RWPE1 (cell line): ENCODE data around the gene PLEK.

Experiments
- CTCF ChIA-PET: fragments of 350-600 bp; sonication (Branson Sonifier 250); formaldehyde crosslinking; extraction: SDS; loops from one replicate; lab custom pipeline; 2021; lab: Yijun Ruan, JAX
- POLR2A ChIA-PET: fragments of 400-600 bp; formaldehyde crosslinking; extraction: SDS; loops from one replicate; lab custom pipeline; 2020; ENCODE audit warnings: antibody characterized with exemption; ENCODE audit not compliant: low non-redundant PET; lab: Yijun Ruan, JAX
- DNase-seq: peaks from one replicate; pipeline ENCODE4 v3.0.0; 2012; ENCODE audit warnings: low spot score
- H3K27ac ChIP-seq: fragments of 450-650 bp; 2 replicates; pipeline ENCODE4 v1.5.1; 2017
- TF ChIP-seq, protein P1 (sequence below): fragments of 450-650 bp; conservative IDR thresholded peaks from 2 replicates; pipeline ENCODE4 v1.5.1; 2017; ENCODE audit warnings: low read depth, mild to moderate bottlenecking

PLEK gene

DNA sequence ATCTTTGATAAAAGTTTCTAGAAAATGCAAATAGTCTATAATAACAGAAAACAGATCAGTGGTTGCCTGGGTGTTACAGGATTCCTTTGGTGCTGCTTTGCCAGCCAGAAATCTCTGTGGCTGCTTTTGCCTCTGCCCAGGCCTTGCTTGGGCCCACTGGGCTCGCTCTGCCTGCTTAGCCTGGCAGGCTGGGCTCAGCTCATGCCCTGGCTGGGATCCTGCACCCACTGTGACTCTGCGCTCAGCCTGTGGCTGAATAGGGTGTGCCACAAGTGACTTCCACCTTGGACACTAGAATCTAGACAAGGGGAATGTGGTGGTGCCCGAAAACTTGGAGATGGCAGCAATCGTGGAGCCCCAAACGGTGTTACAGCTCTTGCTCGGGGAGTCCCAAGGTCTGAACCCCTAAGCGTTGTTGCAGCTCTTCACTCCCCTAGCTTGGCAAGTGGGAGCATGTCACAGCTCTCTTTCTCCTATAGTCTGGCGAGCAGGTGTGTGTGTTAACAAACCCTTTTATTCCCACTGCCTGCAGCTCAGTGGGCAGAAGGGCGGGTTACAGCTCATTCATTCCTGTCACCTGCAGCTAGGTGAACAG lies 51.1 kb downstream of the PLEK start:
- ChIA-PET POLR2A (no interaction called here), CTCF (interaction anchor here (0.6 kb wide), 1 partner anchor 124 kb away, joined by 4 read pairs; no protein-coding TSS in a partner anchor)
- TF ChIP-seq, protein P1, sequence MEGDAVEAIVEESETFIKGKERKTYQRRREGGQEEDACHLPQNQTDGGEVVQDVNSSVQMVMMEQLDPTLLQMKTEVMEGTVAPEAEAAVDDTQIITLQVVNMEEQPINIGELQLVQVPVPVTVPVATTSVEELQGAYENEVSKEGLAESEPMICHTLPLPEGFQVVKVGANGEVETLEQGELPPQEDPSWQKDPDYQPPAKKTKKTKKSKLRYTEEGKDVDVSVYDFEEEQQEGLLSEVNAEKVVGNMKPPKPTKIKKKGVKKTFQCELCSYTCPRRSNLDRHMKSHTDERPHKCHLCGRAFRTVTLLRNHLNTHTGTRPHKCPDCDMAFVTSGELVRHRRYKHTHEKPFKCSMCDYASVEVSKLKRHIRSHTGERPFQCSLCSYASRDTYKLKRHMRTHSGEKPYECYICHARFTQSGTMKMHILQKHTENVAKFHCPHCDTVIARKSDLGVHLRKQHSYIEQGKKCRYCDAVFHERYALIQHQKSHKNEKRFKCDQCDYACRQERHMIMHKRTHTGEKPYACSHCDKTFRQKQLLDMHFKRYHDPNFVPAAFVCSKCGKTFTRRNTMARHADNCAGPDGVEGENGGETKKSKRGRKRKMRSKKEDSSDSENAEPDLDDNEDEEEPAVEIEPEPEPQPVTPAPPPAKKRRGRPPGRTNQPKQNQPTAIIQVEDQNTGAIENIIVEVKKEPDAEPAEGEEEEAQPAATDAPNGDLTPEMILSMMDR, result no peak
- H3K27ac ChIP-seq, result no peak overlapping the region
- DNase-seq, result no peak

DNA sequence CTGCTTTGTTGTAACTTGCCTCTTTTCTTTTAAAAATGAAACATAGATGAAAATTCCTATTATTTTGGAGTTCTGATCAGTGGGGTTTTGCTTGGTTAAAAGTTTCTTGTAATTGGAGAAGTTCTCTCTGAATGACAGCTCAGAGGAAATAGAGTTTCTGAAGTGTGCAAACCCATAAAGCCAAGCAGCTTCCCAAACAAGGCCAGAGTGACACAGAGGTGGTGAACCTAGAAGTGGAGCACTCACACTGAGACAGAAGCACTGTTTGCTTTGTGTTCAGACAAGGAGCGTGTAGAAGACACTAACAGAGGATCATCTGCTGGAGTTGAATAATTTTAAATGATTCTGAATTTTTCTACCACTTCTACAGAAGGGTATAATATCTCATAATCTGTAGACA lies 52.8 kb downstream of the PLEK start:
- no peak for DNase-seq
- H3K27ac ChIP-seq, result no peak overlapping the region
- TF ChIP-seq, protein P1, result no peak
- ChIA-PET POLR2A (no interaction called here), CTCF (interaction anchor here (0.6 kb wide), 1 partner anchor 27 kb away, joined by 3 read pairs; no protein-coding TSS in a partner anchor)

DNA sequence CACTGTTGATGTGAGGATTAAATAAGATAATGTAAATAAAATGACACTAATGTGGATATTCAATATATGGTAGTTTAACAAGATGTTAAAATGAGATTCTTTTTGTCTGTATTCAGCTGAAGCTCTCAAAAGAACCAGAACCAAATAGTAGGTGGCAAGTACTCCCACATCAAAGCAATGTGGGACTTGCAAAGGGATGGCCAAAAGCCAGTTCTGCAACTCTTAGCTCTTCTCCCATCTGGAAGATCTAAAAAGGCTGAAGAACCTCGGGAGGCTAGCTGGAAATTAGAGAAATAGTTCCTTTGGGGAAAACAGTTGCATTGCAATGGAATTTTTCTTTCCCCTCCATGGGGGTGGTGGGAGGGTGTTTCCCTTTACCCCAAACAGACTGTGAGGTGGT lies 53.3 kb downstream of the PLEK start:
- TF ChIP-seq, protein P1, result no peak
- ChIA-PET POLR2A (no interaction called here), CTCF (interaction anchor here (0.6 kb wide), 1 partner anchor 27 kb away, joined by 3 read pairs; no protein-coding TSS in a partner anchor)
- no peak for DNase-seq
- no peak overlapping the region for H3K27ac ChIP-seq

DNA sequence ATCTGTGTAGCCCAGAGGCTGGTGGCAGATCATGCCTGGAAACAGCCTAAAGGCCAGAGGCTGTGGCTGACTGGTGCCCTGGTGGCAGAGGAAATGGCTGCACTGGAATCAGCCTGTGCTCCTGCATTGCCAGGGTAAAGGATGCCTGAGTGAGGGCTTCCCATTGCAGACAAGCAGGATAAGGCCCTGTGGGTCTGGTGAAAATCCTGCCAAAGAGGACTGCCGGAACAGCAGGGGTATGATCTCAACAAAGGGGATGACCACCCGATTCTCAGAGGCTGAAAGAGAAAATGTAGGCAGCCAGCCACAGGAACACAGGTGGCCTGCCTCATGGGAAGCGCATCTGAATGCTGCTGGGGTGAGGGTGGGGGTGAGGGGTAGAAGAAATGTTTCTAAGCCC lies 53.8 kb downstream of the PLEK start:
- no peak for DNase-seq
- H3K27ac ChIP-seq, result no peak overlapping the region
- ChIA-PET POLR2A (no interaction called here), CTCF (no interaction called here)
- TF ChIP-seq, protein P1, result no peak

DNA sequence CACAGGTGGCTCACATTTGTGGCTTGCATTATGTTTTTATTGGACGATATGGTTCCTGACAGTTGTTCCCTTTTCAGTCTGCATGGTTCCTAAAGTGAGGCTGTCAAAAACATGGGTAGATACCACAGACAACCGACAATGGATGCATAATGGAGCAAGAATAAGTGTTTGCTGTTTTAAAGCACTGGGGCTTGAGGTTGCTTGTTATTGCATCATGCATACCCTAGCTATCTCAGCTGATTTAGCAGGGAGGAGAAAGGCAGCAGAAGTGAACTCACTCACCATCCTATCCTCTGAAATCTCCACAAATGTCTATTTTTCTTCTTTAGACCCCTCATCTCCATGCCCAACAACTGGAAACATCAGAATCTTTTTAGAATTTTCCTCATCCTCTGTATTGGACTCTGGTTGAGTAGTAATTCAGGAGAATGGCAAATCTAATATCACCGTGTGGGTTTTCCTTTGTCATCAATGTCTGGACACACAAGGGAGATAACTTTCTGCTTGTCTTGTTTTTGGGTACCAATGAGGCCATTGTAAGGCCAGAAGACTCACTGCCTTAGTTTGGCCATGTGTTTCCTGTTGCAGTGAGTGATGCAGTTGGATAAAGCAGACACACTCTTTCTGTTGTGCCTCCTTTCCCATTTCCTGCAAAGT lies 55.3 kb downstream of the PLEK start:
- H3K27ac ChIP-seq, result no peak overlapping the region
- CTCF ChIA-PET, result no interaction called here
- POLR2A ChIA-PET, result no interaction called here
- TF ChIP-seq, protein P1, result no peak
- no peak for DNase-seq

DNA sequence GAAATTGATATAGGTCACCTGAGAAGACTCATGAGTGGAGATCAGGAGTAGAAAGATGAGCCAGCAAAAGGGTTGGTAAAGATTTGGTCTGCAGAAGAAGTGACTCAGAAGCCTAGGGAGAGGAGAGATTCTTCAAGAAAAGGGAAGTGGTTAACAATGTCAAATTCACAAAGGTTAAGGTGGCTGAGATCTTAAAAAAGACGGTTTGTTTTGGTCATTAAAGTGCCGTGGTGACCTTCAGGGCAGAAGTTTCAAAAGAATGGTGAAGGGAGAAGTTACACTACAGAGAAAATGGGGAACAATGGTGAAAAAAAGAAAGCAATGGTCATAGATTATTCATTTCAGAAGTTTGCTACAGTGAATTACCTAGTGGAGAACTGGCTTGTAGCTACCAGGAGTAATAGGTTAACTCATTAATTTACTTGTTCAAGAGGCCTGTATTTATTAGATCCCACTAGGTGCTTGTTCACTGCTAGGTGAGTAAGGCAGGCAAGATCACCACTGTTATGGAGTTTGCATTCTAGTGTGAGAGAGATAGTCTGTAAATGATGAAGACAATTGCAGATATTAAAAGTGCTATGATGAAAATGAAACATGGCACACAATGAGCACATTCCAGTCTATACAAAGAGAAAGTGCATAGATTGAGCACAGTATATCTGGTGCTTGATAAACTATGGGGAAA lies 59.0 kb downstream of the PLEK start:
- CTCF ChIA-PET, result no interaction called here
- DNase-seq, result no peak
- TF ChIP-seq, protein P1, result no peak
- POLR2A ChIA-PET, result no interaction called here
- no peak overlapping the region for H3K27ac ChIP-seq
